CD14-positive monocyte (primary cell): ENCODE data around the gene KRTAP5-10. TPM values are rescaled to one million over a fixed set of nuclear protein-coding genes. Genes with fewer than 3 reads are reported as not detected.

Experiments
- DNase-seq, 3 donors: peaks; one replicate each; pipeline ENCODE4 v3.0.0-alpha.2; 2011 to 2022
- H2AFZ ChIP-seq: 2 replicates; pipeline ENCODE4 v1.6.0; 2012; ENCODE audit warnings: mild to moderate bottlenecking, low read depth, low read length, inconsistent platforms; ENCODE audit not compliant: insufficient read depth, poor library complexity, severe bottlenecking
- H3K27ac ChIP-seq, 2 donors: 1 replicate in 1 of 2; 2 replicates in 1 of 2; pipeline ENCODE4 v1.5.1; 2012 to 2013; ENCODE audit warnings: low read length in 2 of 2, control low read depth in 1 of 2, inconsistent platforms in 1 of 2, low read depth in 1 of 2, mild to moderate bottlenecking in 1 of 2
- H3K27me3 ChIP-seq, 2 donors: one replicate each; pipeline versions ENCODE4 v1.6.0 to v1.6.1; 2011 to 2013; ENCODE audit warnings: low read length in 2 of 2; ENCODE audit not compliant: control insufficient read depth in 2 of 2, insufficient read depth in 2 of 2
- H3K36me3 ChIP-seq, 2 donors: replicated peaks in 1 of 2; 1 replicate in 1 of 2; 2 replicates in 1 of 2; pipeline versions ENCODE4 v1.5.1 to v1.6.1; 2012 to 2013; ENCODE audit warnings: low read length in 2 of 2, control low read depth in 1 of 2, inconsistent platforms in 1 of 2, mild to moderate bottlenecking in 1 of 2; ENCODE audit not compliant: insufficient read depth in 2 of 2, control insufficient read depth in 1 of 2
- H3K4me1 ChIP-seq, 2 donors: 1 replicate in 1 of 2; 2 replicates in 1 of 2; pipeline versions ENCODE4 v1.5.1 to v1.6.1; 2012 to 2013; ENCODE audit warnings: low read length in 2 of 2, control low read depth in 1 of 2, inconsistent platforms in 1 of 2, mild to moderate bottlenecking in 1 of 2, moderate library complexity in 1 of 2; ENCODE audit not compliant: insufficient read depth in 2 of 2, control insufficient read depth in 1 of 2
- H3K4me2 ChIP-seq: replicated peaks from 2 replicates; pipeline ENCODE3; 2012; ENCODE audit warnings: low read length, moderate library complexity, mild to moderate bottlenecking; ENCODE audit not compliant: poor library complexity, severe bottlenecking; ENCODE audit errors: extremely low read depth
- H3K4me3 ChIP-seq, 3 experiments: fragments of 200-600 bp in 1 of 3; sonication (generic) in 1 of 3; replicated peaks in 1 of 3; 1 replicate in 2 of 3; 2 replicates in 1 of 3; pipeline ENCODE4 v1.5.1; 2011 to 2013; ENCODE audit warnings: low read length in 3 of 3, mild to moderate bottlenecking in 3 of 3, control low read depth in 2 of 3, low read depth in 2 of 3, inconsistent platforms in 1 of 3, moderate library complexity in 1 of 3
- H3K79me2 ChIP-seq: 2 replicates; pipeline ENCODE4 v1.6.0; 2012; ENCODE audit warnings: mild to moderate bottlenecking, control low read depth, inconsistent platforms, low read length, moderate library complexity; ENCODE audit not compliant: insufficient read depth
- H3K9ac ChIP-seq: 2 replicates; pipeline ENCODE4 v1.6.0; 2017; ENCODE audit warnings: low read length, mild to moderate bottlenecking; ENCODE audit not compliant: insufficient read depth, poor library complexity, severe bottlenecking
- H3K9me3 ChIP-seq, 2 donors: replicated peaks in 1 of 2; 1 replicate in 1 of 2; 2 replicates in 1 of 2; pipeline versions ENCODE4 v1.5.1 to v1.6.1; 2012 to 2013; ENCODE audit warnings: low read length in 2 of 2, control low read depth in 1 of 2; ENCODE audit not compliant: control insufficient read depth in 1 of 2, insufficient read depth in 1 of 2
- H4K20me1 ChIP-seq: 2 replicates; pipeline ENCODE4 v1.6.0; 2012; ENCODE audit warnings: mild to moderate bottlenecking, low read length, control low read depth, moderate library complexity; ENCODE audit not compliant: insufficient read depth
- H3K27ac Mint-ChIP-seq, 7 donors: one replicate each; pipeline ENCODE4 v1.8.0; 2020; ENCODE audit warnings: mild to moderate bottlenecking in 7 of 7, mixed read lengths in 7 of 7, moderate library complexity in 6 of 7, inconsistent platforms in 2 of 7
- H3K27me3 Mint-ChIP-seq, 3 donors: one replicate each; pipeline ENCODE4 v1.8.0; 2021 to 2022; ENCODE audit warnings: low read depth in 3 of 3, mild to moderate bottlenecking in 3 of 3, mixed read lengths in 3 of 3, moderate library complexity in 3 of 3, inconsistent platforms in 1 of 3
- H3K36me3 Mint-ChIP-seq, 2 donors: one replicate each; pipeline ENCODE4 v1.8.0; 2020; ENCODE audit warnings: mixed read lengths in 2 of 2, inconsistent platforms in 1 of 2, mild to moderate bottlenecking in 1 of 2
- H3K4me1 Mint-ChIP-seq: one replicate; pipeline ENCODE4 v1.8.0; 2020; ENCODE audit warnings: mild to moderate bottlenecking, mixed read lengths
- H3K4me3 Mint-ChIP-seq, 2 donors: one replicate each; pipeline ENCODE4 v1.8.0; 2020; ENCODE audit warnings: mild to moderate bottlenecking in 2 of 2, mixed read lengths in 2 of 2, moderate library complexity in 1 of 2
- H3K9me3 Mint-ChIP-seq, 7 donors: one replicate each; pipeline ENCODE4 v1.8.0; 2020 to 2022; ENCODE audit warnings: mixed read lengths in 7 of 7, mild to moderate bottlenecking in 6 of 7, moderate library complexity in 6 of 7, inconsistent platforms in 2 of 7
- WGBS: methylation state at CpG from one replicate; pipeline ENCODE4 v1.1.5; 2013; ENCODE audit warnings: missing lambda C conversion rate; ENCODE audit not compliant: insufficient coverage; 5-methylcytosine and 5-hydroxymethylcytosine counted together
- intact Hi-C, 2 donors: fragments of 100-400 bp; cut with micrococcal nuclease; formaldehyde crosslinking; loops; one replicate each; pipeline versions ENCODE4 v1.15.0 to v1.15.1; 2023
- polyA plus RNA-seq, 3 donors: library from polyadenylated mRNA; depleted of rRNA in 1 of 3; unstranded in 2 of 3; stranded (reverse) in 1 of 3; fragments of 300-500 nt in 2 of 3; fragments of >200 nt in 1 of 3; fragmentation: Illumina TruSeq in 2 of 3; gene quantifications; 1 replicate in 2 of 3; 2 replicates in 1 of 3; pipeline ENCODE4 v1.2.3, GENCODE V29; 2012 to 2021
- TF ChIP-seq, protein P1 (sequence below): fragments of 200-600 bp; IDR thresholded peaks from one replicate; pipeline ENCODE4 v1.8.0; 2022; ENCODE audit warnings: antibody characterized with exemption, mild to moderate bottlenecking

KRTAP5-10 gene
- polyA plus RNA-seq, 3 donors = not detected

DNA sequence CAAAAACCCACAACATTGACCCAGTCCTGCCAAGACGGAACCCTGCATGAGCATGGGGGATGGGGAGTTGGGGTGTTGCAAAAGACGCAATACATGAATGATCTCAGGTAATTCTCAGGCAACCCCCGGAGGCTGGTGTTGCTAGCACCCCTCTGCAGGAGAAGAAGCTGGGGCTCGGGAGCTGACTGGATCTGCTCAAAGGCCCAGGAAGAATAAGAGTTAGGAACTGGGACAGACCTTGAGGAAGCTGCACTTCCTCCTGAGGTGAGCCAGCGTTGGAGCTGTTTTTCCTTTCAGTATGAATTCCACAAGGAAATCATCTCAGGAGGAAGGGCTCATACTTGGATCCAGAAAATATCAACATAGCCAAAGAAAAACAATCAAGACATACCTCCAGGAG is 17.2 kb upstream of the KRTAP5-10 start, which contains the start of gene KRTAP5-9:
KRTAP5-9 (plus strand) TSS at position 301 of the 400 bp plus-strand sequence. CDS start 238 bp downstream, outside the sequence.
- H3K4me1 Mint-ChIP-seq = peaks cover 29% of the 10 kb centered on the region
- Histone ChIP-seq H2AFZ (no peak within 1 kb of the TSS), H3K27me3 (no peaks in the 10 kb centered on the region), H3K4me3 (no peak within 1 kb of the TSS), H3K4me1 (peaks cover 9 to 15% of the 10 kb centered on the region in 2 donors), H4K20me1 (no peaks in the 10 kb centered on the region), H3K9me3 (peaks cover 0 to 20% of the 10 kb centered on the region in 2 donors), H3K4me2 (no peak within 1 kb of the TSS), H3K9ac (no peak within 1 kb of the TSS), H3K79me2 (no peaks in the 10 kb centered on the region), H3K27ac (no peak within 1 kb of the TSS), H3K36me3 (no peaks in the 10 kb centered on the region)
- WGBS = 74% methylated on average over 3 of the region's 5 CpGs
- intact Hi-C loops = no loop called here
- H3K4me3 Mint-ChIP-seq = no peak within 1 kb of the TSS
- TF ChIP-seq, protein P1, sequence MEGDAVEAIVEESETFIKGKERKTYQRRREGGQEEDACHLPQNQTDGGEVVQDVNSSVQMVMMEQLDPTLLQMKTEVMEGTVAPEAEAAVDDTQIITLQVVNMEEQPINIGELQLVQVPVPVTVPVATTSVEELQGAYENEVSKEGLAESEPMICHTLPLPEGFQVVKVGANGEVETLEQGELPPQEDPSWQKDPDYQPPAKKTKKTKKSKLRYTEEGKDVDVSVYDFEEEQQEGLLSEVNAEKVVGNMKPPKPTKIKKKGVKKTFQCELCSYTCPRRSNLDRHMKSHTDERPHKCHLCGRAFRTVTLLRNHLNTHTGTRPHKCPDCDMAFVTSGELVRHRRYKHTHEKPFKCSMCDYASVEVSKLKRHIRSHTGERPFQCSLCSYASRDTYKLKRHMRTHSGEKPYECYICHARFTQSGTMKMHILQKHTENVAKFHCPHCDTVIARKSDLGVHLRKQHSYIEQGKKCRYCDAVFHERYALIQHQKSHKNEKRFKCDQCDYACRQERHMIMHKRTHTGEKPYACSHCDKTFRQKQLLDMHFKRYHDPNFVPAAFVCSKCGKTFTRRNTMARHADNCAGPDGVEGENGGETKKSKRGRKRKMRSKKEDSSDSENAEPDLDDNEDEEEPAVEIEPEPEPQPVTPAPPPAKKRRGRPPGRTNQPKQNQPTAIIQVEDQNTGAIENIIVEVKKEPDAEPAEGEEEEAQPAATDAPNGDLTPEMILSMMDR = no peak
- H3K27ac Mint-ChIP-seq = no peak within 1 kb of the TSS
- peaks cover 0 to 7% (median 4%) of the 10 kb centered on the region in 3 donors for H3K27me3 Mint-ChIP-seq
- H3K9me3 Mint-ChIP-seq = peaks cover 7 to 14% (median 9%) of the 10 kb centered on the region in 7 donors
- DNase-seq = no peak
- H3K36me3 Mint-ChIP-seq = no peaks in the 10 kb centered on the region

DNA sequence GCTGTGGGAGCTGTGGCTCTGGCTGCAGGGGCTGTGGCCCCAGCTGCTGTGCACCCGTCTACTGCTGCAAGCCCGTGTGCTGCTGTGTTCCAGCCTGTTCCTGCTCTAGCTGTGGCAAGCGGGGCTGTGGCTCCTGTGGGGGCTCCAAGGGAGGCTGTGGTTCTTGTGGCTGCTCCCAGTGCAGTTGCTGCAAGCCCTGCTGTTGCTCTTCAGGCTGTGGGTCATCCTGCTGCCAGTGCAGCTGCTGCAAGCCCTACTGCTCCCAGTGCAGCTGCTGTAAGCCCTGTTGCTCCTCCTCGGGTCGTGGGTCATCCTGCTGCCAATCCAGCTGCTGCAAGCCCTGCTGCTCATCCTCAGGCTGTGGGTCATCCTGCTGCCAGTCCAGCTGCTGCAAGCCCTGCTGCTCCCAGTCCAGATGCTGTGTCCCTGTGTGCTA is 16.6 kb upstream of the KRTAP5-10 start:
- Histone ChIP-seq H2AFZ (no peak overlapping the region), H3K36me3 (no peaks in the 10 kb centered on the region), H3K79me2 (no peaks in the 10 kb centered on the region), H3K9me3 (peaks cover 0 to 20% of the 10 kb centered on the region in 2 donors), H4K20me1 (no peaks in the 10 kb centered on the region), H3K4me2 (no peak overlapping the region), H3K4me3 (no peak overlapping the region), H3K9ac (no peak overlapping the region), H3K27ac (no peak overlapping the region), H3K27me3 (no peaks in the 10 kb centered on the region), H3K4me1 (peaks cover 4 to 8% of the 10 kb centered on the region in 2 donors)
- peaks cover 6 to 10% (median 8%) of the 10 kb centered on the region in 7 donors for H3K9me3 Mint-ChIP-seq
- intact Hi-C loops = no loop called here
- H3K36me3 Mint-ChIP-seq = no peaks in the 10 kb centered on the region
- TF ChIP-seq, protein P1 = no peak
- no peak overlapping the region for H3K4me3 Mint-ChIP-seq
- peaks cover 0 to 7% (median 4%) of the 10 kb centered on the region in 3 donors for H3K27me3 Mint-ChIP-seq
- 29% methylated on average over 5 of the region's 5 CpGs for WGBS
- DNase-seq = no peak
- peaks cover 23% of the 10 kb centered on the region for H3K4me1 Mint-ChIP-seq
- no peak overlapping the region for H3K27ac Mint-ChIP-seq
